Renal cortex interstitium (tissue), 11 donors: ENCODE results near the gene TMEM59L. TPM values are rescaled to one million over a fixed set of nuclear protein-coding genes. Genes with fewer than 3 reads are reported as not detected.

Experiments
- DNase-seq, 11 donors: peaks; one replicate each; pipeline ENCODE4 v3.0.0-alpha.2; 2013; ENCODE audit warnings: low read depth in 9 of 11, low spot score in 4 of 11; ENCODE audit errors: extremely low read depth in 1 of 11
- polyA plus RNA-seq, 3 donors: library from polyadenylated mRNA; unstranded; fragments of 120-200 nt; gene quantifications; one replicate each; pipeline ENCODE4 v1.2.1, GENCODE V29; 2013; ENCODE audit not compliant: insufficient read length in 3 of 3

TMEM59L gene
- polyA plus RNA-seq, 3 donors = 1.6 to 3.9 (median 2.9) TPM

DNA sequence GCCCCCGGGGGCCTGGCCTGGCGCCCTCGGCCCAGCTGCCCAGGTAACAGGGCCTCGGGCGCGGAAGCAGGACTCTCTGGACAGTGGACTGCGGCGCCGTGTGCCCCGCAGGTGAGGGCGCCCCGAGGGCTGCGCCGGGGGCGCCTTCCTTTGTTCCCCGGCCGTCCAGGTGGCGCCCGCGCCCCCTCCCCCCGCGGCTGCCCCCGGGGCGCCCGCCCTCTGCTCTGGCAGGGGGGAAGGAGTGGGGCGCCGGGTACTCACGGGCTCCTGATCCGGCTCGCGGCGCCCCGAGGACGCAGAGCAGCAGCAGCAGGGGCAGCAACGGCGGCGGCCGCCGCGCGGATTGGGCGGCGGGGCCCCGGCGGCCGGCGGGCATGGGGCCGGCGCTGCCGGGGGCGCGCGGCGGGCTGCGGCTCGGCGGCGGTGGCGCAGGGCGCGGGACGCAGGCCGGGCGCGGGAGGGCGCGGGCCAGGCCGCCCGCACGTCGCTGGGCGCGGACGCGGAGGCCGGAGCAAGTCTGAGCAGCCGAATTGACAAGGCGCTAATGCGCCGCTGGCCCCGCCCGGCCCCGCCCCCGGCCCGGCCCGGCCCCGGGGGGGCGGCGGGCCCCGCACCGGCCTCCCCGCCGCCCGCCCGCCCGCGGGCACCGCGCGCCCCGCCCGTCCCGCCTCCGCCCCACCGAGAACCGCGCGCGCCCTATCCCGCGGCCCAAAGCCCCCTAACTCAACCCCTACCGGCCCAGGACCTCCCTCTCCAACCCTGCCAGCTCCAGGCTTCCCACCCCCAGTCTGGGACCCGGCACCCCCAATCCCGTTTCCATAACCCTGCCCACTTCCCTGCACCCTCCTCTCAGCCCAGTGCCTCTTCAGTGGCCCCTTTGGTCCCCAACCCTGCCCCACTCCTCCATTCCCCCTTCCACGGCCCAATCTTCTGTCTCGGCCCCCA lies 6.1 kb upstream of the TMEM59L start, which contains the start of gene CRLF1:
Gene CRLF1, minus strand, starts transcription at position 519 of the 945 bp plus-strand sequence. Its CDS starts 143 bp downstream, at position 376.
- no peak for DNase-seq

DNA sequence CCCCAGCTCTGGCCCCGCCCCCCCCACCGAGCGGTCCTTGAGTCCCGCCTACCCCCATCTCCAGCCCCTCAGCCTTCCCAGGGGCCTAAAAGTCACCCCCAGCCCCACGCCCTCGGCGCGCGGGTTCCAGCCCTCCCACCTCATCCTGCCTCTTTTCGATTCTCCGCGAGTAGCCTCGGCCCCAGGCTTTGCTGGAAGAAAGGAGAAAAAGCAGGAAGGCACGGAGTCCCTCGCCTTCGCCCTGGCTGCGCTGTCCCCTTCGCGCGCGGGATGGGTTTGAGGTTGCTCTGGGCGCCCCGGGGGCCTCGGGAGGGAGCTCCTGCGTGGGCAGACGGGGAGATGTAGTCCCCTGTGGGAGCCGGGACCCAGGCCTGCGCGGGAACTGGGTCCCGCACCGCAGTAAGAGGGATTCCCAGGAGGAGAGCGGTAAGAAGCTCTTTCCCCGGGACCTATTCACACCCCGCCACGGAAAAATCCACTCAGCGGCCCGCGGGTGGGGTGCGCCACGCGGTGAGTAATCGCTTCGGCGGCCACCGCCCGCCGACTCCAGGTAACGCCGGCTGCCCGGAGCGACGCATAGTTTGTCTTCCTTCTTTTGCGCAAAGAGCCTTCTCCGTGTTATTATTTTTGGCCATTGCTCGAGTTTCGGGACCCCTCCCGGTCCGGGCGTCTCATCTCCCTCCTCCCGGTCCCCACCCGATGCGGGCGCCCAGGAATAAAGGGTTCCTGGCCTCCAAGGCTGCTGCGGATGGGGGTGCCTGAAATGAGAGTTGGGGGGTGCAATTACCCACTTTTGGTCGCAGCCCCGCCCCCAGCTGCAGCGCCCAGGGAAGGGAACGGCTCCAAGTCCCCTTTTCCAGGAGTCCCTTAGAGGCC lies 5.2 kb upstream of the TMEM59L start:
- no peak for DNase-seq

DNA sequence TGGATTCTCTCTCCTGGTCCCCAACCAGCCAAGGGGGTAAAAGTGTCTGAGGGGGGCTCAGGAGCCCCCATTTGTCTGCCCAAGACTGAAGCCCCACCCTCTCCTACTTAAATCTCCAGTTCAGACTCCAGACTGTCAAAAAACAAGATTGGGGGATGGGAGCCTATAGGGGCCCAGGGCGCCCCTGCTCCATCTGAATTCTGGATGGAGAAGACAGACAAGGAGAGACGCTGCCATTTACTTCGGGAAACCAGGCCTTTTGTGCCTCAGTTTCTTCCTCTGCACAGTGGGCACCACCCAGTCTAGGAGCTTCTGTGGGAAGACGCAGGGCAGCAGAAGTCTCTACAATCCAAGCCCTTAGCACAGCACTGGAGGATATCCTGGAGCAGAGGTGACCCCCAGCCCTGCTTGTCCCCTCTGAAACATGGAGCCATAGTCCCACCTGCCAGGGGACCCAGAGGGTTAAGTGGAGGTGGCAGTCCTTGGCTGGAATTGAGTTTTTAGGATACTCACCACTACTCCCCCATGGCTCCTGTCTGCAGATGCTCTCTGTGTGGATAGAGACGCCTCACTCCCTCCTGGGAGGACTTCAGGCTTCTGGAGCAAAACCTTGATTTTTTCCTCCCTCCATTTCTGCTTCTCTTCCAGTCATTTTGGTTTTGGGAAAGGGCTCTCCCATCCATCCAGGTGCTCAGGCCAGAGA lies 4.4 kb upstream of the TMEM59L start:
- DNase-seq = no peak

DNA sequence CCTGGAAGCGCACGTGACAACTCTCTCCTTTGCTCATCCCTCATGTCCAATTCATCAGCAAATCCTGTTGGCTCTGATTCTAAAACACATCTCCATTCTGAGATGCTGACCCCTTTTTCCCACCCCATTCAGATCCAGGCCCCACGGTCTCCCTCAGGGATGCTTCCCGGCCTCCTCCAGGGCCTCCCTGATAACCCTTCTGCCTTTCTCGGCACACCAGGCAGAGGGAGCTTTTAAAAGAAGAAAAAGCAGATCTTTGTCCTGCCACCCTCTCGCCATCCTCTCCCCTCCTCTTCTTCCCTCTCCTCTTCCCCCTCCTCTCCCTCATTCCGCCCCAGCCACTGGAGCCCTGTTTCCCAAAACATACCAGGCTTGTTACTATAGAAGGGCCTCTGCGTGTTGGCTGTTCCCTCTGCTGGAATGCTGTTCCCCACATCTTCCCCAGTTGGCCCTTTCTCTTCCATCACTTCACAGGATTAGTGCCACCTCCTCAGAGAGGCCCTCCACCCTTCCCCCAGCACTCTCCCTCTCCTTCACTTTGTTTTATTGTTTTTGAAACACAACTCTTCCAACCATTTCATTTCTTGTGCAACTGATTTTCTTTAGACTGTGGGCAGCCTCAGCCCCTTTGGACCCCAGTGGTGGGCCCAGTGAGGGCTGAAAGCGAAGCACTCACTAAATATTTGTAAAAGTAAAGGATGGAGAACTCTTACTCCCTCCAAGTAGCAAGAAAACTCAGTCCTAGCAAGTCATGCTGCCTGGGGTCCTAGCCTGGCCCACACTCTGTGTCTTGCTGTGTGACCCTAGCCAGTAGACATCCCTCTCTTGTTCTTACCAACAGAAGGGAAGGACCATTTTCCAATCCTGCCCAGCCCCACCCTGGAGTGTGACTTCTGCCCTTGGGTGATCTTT lies 3.6 kb upstream of the TMEM59L start:
- no peak for DNase-seq

DNA sequence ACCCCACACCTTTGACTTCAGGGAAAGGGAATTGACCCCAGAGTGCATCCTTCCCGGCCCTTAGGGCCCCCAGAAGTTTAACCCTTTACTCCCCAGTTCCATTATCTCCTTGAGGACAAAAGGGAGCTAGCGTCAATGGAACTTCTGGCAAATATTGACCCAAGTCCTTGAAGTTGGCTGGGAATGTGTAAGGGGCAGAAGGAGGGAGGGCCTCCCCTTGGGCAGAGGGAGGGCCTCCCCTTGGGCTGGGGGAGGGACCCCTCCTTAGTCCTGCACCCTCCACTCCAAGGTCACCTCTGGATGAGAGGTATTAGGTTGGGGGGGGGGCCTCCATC lies 3.0 kb upstream of the TMEM59L start:
- no peak for DNase-seq

DNA sequence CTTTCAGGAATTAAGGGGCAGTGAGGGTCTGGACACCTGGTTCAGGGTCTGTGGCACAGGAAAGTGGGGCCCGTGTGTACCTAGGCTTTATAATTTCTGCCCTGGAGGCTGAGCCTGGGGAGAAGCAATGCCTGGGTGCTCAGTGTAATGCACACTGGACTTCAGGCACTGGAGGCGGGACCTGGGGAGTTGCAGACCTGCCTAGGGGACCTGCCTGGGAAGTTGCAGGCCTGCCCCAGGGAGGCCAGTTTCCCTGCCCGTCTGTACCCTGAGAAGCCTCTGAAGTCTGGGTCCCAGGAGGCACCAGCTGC lies 2.5 kb upstream of the TMEM59L start:
- DNase-seq = no peak

DNA sequence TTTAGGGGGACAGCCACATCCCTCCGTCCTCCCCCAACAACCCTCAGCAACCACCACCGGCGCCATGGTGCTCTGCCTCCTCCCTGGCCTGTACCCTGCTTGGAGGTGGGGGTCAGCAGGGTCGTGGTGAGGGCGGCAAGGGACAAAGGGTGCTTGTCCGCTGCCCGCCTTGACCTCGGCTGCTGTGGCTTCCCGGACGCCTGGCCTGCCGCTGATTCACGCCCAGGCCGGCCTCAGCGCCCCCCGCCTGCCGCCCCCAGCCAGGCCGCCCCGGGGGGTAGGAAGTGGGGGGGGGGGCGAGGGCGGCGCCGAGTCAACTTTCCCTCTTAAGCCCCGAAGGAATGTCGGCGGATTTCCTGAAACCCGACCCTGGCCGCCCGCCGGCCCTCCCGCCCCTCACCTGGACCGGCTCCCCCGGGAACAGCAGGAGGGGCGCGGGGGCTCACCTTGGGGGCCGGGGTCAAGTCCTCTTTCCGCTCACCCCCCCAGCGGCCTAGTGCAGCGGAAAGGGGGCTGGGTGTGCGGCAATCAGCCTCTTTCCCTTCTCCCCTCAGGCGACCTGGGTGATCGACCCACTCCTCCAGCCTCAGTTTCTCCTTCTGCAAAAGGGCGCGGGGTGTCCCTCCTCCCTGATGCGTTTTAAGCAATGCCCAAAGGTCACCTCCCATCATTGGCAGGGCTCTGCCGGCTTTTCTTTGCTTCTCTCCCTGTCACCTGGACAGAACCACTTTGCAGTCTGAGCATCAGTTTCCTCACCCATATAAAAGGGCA lies 1.9 kb upstream of the TMEM59L start:
- DNase-seq = no peak

DNA sequence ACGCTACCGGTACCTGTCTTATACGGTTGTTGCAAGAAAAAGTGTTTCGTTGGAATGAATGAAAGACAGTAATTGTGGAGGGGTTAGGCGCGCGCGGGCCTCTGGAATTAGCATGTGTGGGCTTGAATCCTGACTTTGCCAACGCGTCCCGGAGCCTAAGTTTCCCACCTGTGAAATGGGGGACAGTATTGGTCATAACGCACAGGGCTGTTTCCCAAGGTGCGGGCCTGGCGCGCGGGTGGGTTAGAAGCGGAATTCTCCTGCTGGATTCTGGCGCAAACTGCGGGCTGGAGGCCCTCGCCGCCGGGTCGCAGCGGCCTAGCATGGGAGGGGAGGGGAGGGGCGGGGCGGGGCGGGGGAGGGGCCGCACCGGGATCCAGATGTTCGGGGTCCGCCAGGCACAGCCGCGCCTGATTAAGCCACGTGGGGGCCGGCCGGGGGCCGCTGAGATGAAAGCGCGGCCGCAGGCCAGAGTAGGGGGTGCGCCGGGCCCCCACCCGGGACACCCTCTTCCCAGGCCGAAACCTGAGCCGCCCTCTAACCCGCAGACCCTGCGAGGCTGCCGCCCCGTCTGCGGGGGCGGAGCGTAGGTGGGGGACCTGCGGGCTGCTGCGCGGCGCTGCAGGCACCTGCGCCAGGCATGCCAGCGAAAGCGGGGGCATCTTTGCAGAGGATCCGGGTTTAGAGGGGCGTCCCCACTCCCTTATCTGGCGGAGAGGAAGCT lies 1.2 kb upstream of the TMEM59L start:
- DNase-seq = no peak

DNA sequence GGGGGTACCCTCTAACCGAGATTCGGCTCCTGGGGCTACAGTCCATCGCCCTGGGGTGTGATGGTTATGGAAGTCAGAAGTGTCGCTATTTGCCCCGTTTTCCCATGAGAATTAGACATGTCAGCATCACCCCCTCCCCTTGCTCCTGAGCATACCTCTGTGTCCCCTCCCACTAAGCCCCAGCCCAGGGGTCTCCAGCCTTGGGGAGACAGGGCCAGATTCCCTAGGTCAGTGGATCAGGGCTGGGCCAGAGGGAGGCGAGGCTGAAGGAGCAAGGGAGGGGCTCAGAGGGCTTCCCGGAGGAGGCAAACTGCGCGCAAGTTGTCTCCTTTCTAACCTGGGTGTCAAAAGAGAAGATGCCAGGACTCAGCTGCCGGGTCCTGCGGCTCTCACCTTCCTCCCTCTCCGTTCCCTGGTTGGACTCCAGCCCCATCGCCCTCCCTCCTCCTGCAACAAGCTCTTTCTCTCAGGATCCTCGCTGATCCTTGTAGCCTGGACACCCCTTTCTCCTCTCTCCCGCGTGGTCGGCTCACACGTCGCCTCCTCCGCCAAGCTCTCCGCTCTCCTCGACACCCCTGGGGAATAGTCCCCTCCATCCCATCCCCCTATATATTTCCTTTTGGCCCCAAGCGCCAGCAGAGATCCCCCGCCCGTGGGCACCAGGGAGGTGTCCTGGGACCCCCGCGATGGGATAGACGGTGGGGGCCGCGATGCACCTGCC lies 459 bp upstream of the TMEM59L start:
- DNase-seq = no peak

DNA sequence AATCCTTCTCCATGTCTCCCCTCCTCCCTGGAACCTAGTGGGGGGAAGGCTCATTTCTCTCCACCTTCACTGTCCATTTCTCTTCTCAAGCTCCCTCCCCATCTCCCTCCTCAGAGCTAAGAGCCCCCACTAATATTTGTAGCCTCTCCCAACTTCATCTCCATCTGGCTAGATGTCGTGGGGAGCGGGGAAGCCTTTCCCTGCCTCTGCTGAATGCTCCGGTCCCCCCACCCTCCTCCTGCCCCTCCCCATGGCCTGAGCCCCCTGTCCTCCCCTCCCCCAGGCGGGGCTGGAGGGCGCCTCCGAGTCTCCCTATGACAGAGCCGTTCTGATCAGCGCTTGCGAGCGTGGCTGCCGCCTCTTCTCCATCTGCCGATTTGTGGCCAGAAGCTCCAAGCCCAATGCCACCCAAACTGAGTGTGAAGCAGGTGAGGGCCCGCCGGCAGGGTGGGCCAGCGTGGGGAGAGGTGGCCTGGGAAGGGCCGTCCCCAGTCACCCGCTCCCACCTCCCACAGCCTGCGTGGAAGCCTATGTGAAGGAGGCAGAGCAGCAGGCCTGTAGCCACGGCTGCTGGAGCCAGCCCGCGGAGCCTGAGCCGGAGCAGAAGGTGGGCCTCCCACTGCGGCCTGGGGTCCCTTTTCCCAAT lies 1.0 kb downstream of the TMEM59L start:
- no peak for DNase-seq

DNA sequence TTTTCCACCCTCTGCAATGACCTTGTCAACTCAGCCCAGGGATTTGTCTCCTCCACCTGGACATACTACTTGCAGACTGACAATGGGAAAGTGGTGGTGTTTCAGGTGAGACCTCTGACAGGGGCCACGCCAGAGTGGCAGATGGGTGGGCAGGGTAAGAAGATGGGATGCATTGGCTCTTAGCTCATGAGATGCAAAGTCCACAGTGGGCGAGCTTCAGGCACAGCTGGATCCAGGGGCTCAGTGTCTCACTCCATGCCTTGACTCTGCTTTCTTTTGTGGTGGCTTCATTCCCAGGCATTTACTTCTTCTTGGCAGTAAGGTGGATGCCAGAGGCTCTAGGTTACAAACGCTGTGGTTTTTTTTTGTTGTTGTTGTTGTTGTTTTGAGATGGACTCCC lies 3.4 kb downstream of the TMEM59L start:
- no peak for DNase-seq

DNA sequence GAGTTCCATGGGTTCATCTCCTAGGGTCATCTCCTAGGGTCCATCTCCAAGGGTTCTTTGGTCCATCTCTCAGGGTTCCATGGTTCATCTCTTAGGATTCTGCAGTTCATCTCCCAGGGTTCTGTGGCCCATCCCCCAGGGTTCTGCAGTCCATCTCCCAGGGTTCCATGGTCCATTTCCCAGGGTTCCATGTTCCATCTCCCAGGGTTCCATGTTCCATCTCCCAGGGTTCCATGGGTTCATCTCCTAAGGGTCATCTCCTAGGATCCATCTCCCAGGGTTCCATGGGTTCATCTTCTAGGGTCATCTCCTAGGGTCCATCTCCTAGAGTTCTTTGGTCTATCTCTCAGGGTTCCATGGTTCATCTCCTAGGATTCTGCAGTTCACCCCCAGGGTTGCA lies 4.9 kb downstream of the TMEM59L start:
- no peak for DNase-seq

DNA sequence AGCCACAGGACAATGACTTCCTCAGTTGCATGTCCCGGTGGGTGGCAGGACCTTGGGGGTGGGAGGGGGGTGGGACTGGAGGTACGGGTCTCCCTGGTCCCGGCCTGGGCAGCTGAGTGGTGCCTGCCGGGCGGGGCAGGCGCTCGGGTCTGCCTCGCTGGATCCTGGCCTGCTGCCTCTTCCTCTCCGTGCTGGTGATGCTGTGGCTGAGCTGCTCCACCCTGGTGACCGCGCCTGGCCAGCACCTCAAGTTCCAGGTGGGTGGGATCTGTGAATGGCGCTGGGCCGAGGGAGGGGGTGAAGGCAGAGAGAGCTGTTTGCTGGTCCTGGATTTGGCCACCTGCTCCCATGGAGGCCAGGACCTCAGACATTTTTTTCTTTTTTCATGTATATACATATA lies 5.6 kb downstream of the TMEM59L start:
- no peak for DNase-seq

DNA sequence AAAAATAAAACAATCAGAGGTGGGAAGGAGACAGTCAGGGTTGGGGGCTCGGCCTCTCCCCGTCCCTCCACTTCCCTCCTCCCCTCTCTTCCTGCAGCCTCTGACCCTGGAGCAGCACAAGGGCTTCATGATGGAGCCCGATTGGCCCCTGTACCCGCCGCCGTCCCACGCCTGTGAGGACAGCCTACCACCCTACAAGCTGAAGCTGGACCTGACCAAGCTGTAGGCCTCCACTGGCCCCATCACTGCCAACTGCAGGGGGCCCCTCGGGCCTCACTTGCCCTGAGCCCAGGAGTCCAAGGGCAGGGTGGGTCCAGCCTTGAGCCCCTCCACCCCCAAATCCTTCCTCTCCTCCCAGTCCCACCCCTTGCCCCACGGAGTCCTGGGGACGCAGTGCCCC lies 7.6 kb downstream of the TMEM59L start:
- no peak for DNase-seq

DNA sequence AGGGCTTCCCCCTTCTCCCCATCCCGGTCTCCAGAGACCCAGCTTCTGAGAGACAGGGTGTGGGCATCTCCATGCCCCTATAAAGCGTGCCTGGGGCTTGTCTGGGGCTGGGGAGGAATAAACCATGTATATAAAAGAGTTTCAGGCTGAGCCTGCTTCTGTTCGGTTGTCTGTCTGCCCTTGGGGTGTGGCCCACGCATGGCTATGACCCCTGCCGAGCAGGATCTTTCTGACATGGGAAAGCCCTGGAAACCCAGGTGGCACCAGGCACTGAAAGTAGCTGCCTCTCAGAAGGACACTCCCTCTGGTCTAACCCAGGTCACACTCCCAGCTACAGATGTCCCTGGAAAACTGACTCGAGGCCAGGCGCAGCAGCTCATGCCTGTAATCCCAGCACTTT lies 8.2 kb downstream of the TMEM59L start:
- DNase-seq = no peak

DNA sequence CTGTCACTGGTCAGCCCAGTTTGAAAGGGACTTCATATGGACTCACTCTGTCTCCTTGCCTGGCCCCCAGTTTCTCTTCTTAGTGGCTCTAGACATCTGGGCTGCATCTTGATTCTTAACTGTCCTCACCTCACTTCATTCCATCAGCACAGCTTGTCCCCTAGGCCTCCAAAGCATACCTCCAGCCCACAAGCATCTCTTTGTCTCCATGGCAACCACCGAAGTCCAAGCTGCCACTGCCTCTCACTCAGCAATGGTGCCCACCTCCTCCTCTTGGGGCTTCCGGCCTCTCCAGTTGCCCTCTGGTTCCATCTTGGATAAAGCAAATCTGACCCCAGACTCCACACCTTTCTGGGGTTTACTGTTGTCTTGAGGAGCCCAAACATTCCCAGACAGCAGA lies 14.2 kb downstream of the TMEM59L start:
- no peak for DNase-seq
